WTC11 (cell line): ENCODE measurements around the gene DACT3. TPM values are rescaled to one million over a fixed set of nuclear protein-coding genes. Genes with fewer than 3 reads are reported as not detected.
A peak's percentile ranks its signal among the peaks of the same experiment; 100 is the strongest.

Source experiments
- ATAC-seq: fragments of 200-7000 bp; cut with Tn5 transposase; 2 replicates; pipeline ENCODE4 v1.10.0; 2021; ENCODE audit warnings: mild to moderate bottlenecking, moderate library complexity
- CTCF ChIA-PET: fragments of 300-600 bp; sonication (Branson Sonifier 250); formaldehyde crosslinking; loops from one replicate; lab custom pipeline; 2021; ENCODE audit warnings: antibody characterized with exemption; lab: Charles Lee
- POLR2A ChIA-PET: fragments of 350-600 bp; sonication (Branson Sonifier 250); formaldehyde crosslinking; loops from one replicate; lab custom pipeline; 2021; ENCODE audit warnings: antibody characterized with exemption; lab: Charles Lee
- DNase-seq: peaks from one replicate; pipeline ENCODE4 v3.0.0; 2021; ENCODE audit warnings: low spot score
- H3K27ac Mint-ChIP-seq: 2 replicates; pipeline ENCODE4 v1.8.0; 2021; ENCODE audit warnings: mixed read lengths
- H3K27me3 Mint-ChIP-seq: 2 replicates; pipeline ENCODE4 v1.8.0; 2021; ENCODE audit warnings: low read depth, mild to moderate bottlenecking, moderate library complexity, mixed read lengths
- H3K36me3 Mint-ChIP-seq: 2 replicates; pipeline ENCODE4 v1.8.0; 2021; ENCODE audit warnings: mixed read lengths
- H3K4me1 Mint-ChIP-seq: 2 replicates; pipeline ENCODE4 v1.8.0; 2022; ENCODE audit warnings: mixed read lengths
- H3K4me3 Mint-ChIP-seq: 2 replicates; pipeline ENCODE4 v1.8.0; 2021; ENCODE audit warnings: mild to moderate bottlenecking, moderate library complexity, mixed read lengths
- H3K9me3 Mint-ChIP-seq: 2 replicates; pipeline ENCODE4 v1.8.0; 2021; ENCODE audit warnings: mixed read lengths
- CBFB ChIP-seq: sonication (generic); formaldehyde crosslinking; IDR thresholded peaks from 2 replicates; pipeline ENCODE4 v1.8.1; 2022; ENCODE audit warnings: mild to moderate bottlenecking, low read depth, missing genetic modification reagents
- FOXK1 ChIP-seq: sonication (generic); formaldehyde crosslinking; IDR thresholded peaks from 2 replicates; pipeline ENCODE4 v1.8.0; 2022; ENCODE audit warnings: mild to moderate bottlenecking, moderate library complexity, missing genetic modification reagents
- GABPB1 ChIP-seq: sonication (generic); formaldehyde crosslinking; IDR thresholded peaks from 2 replicates; pipeline ENCODE4 v1.8.1; 2023; ENCODE audit warnings: mild to moderate bottlenecking, missing genetic modification reagents
- JUN ChIP-seq: sonication (generic); formaldehyde crosslinking; IDR thresholded peaks from 2 replicates; pipeline ENCODE4 v1.8.0; 2023; ENCODE audit warnings: mild to moderate bottlenecking, missing genetic modification reagents
- NFE2L1 ChIP-seq: sonication (generic); formaldehyde crosslinking; IDR thresholded peaks from 2 replicates; pipeline ENCODE4 v1.8.1; 2023; ENCODE audit warnings: missing genetic modification reagents
- NFYB ChIP-seq: sonication (generic); formaldehyde crosslinking; conservative IDR thresholded peaks from 2 replicates; pipeline ENCODE4 v1.8.0; 2022; ENCODE audit warnings: low read depth, missing genetic modification reagents
- SP1 ChIP-seq: sonication (generic); formaldehyde crosslinking; conservative IDR thresholded peaks from 2 replicates; pipeline ENCODE4 v1.8.1; 2022; ENCODE audit warnings: missing genetic modification reagents
- TEAD1 ChIP-seq: sonication (generic); formaldehyde crosslinking; IDR thresholded peaks from 2 replicates; pipeline ENCODE4 v1.8.0; 2022; ENCODE audit warnings: mild to moderate bottlenecking, missing genetic modification reagents
- ZNF121 ChIP-seq: sonication (generic); formaldehyde crosslinking; IDR thresholded peaks from 2 replicates; pipeline ENCODE4 v1.8.0; 2023; ENCODE audit warnings: missing genetic modification reagents
- ZNF317 ChIP-seq: sonication (generic); formaldehyde crosslinking; IDR thresholded peaks from 2 replicates; pipeline ENCODE4 v1.8.1; 2023; ENCODE audit warnings: low read depth, mild to moderate bottlenecking, moderate library complexity, missing genetic modification reagents, borderline replicate concordance
- ZNF671 ChIP-seq: fragments of 250-450 bp; sonication (Bioruptor Pico); IDR thresholded peaks from 2 replicates; pipeline ENCODE4 v1.8.0; 2021; ENCODE audit warnings: mild to moderate bottlenecking
- total RNA-seq: library from RNA; stranded (reverse); gene quantifications from 3 replicates; pipeline ENCODE4 v1.2.3, GENCODE V29; 2021
- TF ChIP-seq, protein P1 (sequence below): fragments of 200-600 bp; IDR thresholded peaks from 2 replicates; pipeline ENCODE4 v1.8.0; 2022; ENCODE audit warnings: antibody characterized with exemption
- TF ChIP-seq, protein P2 (sequence below): fragments of 250-450 bp; sonication (Bioruptor Pico); IDR thresholded peaks from 2 replicates; pipeline ENCODE4 v1.9.0; 2021; ENCODE audit warnings: mild to moderate bottlenecking
- TF ChIP-seq, protein P3 (sequence below): sonication (generic); formaldehyde crosslinking; IDR thresholded peaks from 2 replicates; pipeline ENCODE4 v1.8.1; 2022; ENCODE audit warnings: low read depth, mild to moderate bottlenecking, moderate library complexity, missing genetic modification reagents, borderline replicate concordance
- TF ChIP-seq, protein P4 (sequence below): sonication (generic); formaldehyde crosslinking; IDR thresholded peaks from 2 replicates; pipeline ENCODE4 v1.8.1; 2023; ENCODE audit warnings: mild to moderate bottlenecking, missing genetic modification reagents
- TF ChIP-seq, protein P5 (sequence below): sonication (generic); formaldehyde crosslinking; conservative IDR thresholded peaks from 2 replicates; pipeline ENCODE4 v1.8.1; 2022; ENCODE audit warnings: mild to moderate bottlenecking, missing genetic modification reagents
- TF ChIP-seq, protein P6 (sequence below): sonication (generic); formaldehyde crosslinking; IDR thresholded peaks from 2 replicates; pipeline ENCODE4 v1.8.0; 2022; ENCODE audit warnings: mild to moderate bottlenecking, missing genetic modification reagents
- TF ChIP-seq, protein P7 (sequence below): fragments of 250-450 bp; sonication (Bioruptor Pico); IDR thresholded peaks from 2 replicates; pipeline ENCODE4 v1.8.0; 2021; ENCODE audit warnings: mild to moderate bottlenecking
- TF ChIP-seq, protein P8 (sequence below): sonication (generic); formaldehyde crosslinking; IDR thresholded peaks from 2 replicates; pipeline ENCODE4 v1.8.0; 2023; ENCODE audit warnings: missing genetic modification reagents
- TF ChIP-seq, protein P9 (sequence below): fragments of 250-450 bp; sonication (Bioruptor Pico); IDR thresholded peaks from 2 replicates; pipeline ENCODE4 v1.9.0; 2021; ENCODE audit warnings: mild to moderate bottlenecking
- TF ChIP-seq, protein P10 (sequence below): sonication (generic); formaldehyde crosslinking; IDR thresholded peaks from 2 replicates; pipeline ENCODE4 v1.8.0; 2023; ENCODE audit warnings: missing genetic modification reagents, mild to moderate bottlenecking, borderline replicate concordance

The DACT3 gene
- total RNA-seq, 1 experiment from 2014 or later, result 1.9 TPM

DNA sequence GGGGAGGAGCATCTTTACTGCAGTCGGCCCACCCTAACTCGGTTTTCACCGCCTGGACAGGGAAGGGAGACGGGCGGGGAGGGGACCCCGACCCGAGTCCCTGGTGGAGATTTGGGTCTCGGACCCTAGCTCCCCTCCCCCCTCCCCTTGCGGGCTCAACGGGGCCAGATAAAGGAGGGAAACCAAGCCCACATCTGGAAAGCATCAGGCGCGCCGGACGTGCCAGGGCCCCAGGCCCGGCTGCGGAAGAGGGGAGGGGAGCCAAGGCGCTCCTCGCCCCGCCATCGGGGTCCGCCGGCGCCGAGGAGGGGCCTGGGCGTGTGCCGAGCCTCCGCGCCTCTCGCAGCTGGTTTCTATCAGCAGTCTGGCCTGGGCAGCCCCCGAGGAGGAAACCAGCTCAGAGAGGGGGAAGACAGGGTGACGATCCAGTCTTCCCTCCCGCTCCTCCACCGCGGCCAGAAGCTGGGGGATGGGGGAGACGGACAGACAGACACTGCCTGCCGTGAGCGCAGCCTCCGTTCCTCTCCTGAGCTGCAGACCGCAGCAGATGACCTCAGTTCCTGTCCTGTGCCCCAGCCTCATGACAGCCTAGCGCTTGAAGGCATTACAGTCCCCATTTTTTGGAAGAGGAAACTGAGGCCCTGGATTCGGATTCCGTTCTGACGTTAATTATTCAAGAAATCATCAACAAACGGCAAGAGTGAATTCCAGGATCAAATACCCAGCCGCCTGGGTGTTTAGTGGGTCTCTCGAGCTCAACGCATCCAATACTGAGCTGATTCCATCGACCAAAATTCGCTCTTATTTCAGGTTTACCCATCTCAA, 21.4 kb downstream of the DACT3 start:
- H3K36me3 Mint-ChIP-seq, result no peaks in the 10 kb centered on the region
- ChIA-PET POLR2A (interaction anchor here (0.5 kb wide), 1 partner anchor 423 kb away, joined by 3 read pairs; no protein-coding TSS in a partner anchor), CTCF (interaction anchor here (0.9 to 1.1 kb wide), 6 partner anchors 11 to 623 kb away, joined by 3 to 5 read pairs (median 4); no protein-coding TSS in a partner anchor)
- peak; percentile 42 for ATAC-seq
- peaks cover 57% of the 10 kb centered on the region for H3K27me3 Mint-ChIP-seq
- no peak overlapping the region for H3K27ac Mint-ChIP-seq
- H3K9me3 Mint-ChIP-seq, result no peaks in the 10 kb centered on the region
- DNase-seq, result no peak
- H3K4me3 Mint-ChIP-seq, result no peak overlapping the region
- peaks cover 11% of the 10 kb centered on the region for H3K4me1 Mint-ChIP-seq
- TF ChIP-seq ZNF317 (CRISPR knock-in tag) (no peak), ZNF121 (peak; percentile 80), GABPB1 (no peak), CBFB (CRISPR knock-in tag) (no peak), NFYB (CRISPR knock-in tag) (peak; percentile 23; the same call in 1 of the 2 replicates), FOXK1 (CRISPR knock-in tag) (peak; percentile 70; the same call in 1 of the 2 replicates), ZNF671 (no peak), NFE2L1 (CRISPR knock-in tag) (0 out of 2 replicates have a peak, but pooled peaks have one; percentile 59), TEAD1 (no peak), SP1 (peak; percentile 52; the same call in 1 of the 2 replicates), JUN (CRISPR knock-in tag) (no peak)
- TF ChIP-seq, protein P1, sequence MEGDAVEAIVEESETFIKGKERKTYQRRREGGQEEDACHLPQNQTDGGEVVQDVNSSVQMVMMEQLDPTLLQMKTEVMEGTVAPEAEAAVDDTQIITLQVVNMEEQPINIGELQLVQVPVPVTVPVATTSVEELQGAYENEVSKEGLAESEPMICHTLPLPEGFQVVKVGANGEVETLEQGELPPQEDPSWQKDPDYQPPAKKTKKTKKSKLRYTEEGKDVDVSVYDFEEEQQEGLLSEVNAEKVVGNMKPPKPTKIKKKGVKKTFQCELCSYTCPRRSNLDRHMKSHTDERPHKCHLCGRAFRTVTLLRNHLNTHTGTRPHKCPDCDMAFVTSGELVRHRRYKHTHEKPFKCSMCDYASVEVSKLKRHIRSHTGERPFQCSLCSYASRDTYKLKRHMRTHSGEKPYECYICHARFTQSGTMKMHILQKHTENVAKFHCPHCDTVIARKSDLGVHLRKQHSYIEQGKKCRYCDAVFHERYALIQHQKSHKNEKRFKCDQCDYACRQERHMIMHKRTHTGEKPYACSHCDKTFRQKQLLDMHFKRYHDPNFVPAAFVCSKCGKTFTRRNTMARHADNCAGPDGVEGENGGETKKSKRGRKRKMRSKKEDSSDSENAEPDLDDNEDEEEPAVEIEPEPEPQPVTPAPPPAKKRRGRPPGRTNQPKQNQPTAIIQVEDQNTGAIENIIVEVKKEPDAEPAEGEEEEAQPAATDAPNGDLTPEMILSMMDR, result no peak
- TF ChIP-seq, protein P2, sequence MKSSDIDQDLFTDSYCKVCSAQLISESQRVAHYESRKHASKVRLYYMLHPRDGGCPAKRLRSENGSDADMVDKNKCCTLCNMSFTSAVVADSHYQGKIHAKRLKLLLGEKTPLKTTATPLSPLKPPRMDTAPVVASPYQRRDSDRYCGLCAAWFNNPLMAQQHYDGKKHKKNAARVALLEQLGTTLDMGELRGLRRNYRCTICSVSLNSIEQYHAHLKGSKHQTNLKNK (CRISPR knock-in tag), result no peak
- TF ChIP-seq, protein P3, sequence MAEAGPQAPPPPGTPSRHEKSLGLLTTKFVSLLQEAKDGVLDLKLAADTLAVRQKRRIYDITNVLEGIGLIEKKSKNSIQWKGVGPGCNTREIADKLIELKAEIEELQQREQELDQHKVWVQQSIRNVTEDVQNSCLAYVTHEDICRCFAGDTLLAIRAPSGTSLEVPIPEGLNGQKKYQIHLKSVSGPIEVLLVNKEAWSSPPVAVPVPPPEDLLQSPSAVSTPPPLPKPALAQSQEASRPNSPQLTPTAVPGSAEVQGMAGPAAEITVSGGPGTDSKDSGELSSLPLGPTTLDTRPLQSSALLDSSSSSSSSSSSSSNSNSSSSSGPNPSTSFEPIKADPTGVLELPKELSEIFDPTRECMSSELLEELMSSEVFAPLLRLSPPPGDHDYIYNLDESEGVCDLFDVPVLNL, result no peak
- TF ChIP-seq, protein P4, sequence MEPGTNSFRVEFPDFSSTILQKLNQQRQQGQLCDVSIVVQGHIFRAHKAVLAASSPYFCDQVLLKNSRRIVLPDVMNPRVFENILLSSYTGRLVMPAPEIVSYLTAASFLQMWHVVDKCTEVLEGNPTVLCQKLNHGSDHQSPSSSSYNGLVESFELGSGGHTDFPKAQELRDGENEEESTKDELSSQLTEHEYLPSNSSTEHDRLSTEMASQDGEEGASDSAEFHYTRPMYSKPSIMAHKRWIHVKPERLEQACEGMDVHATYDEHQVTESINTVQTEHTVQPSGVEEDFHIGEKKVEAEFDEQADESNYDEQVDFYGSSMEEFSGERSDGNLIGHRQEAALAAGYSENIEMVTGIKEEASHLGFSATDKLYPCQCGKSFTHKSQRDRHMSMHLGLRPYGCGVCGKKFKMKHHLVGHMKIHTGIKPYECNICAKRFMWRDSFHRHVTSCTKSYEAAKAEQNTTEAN (CRISPR knock-in tag), result peak; percentile 44; the same call in 1 of the 2 replicates
- TF ChIP-seq, protein P5, sequence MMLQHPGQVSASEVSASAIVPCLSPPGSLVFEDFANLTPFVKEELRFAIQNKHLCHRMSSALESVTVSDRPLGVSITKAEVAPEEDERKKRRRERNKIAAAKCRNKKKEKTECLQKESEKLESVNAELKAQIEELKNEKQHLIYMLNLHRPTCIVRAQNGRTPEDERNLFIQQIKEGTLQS (CRISPR knock-in tag), result no peak
- TF ChIP-seq, protein P6, sequence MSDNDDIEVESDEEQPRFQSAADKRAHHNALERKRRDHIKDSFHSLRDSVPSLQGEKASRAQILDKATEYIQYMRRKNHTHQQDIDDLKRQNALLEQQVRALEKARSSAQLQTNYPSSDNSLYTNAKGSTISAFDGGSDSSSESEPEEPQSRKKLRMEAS (CRISPR knock-in tag), result peak; percentile 75
- TF ChIP-seq, protein P7, sequence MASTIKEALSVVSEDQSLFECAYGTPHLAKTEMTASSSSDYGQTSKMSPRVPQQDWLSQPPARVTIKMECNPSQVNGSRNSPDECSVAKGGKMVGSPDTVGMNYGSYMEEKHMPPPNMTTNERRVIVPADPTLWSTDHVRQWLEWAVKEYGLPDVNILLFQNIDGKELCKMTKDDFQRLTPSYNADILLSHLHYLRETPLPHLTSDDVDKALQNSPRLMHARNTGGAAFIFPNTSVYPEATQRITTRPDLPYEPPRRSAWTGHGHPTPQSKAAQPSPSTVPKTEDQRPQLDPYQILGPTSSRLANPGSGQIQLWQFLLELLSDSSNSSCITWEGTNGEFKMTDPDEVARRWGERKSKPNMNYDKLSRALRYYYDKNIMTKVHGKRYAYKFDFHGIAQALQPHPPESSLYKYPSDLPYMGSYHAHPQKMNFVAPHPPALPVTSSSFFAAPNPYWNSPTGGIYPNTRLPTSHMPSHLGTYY (CRISPR knock-in tag), result no peak
- TF ChIP-seq, protein P8, sequence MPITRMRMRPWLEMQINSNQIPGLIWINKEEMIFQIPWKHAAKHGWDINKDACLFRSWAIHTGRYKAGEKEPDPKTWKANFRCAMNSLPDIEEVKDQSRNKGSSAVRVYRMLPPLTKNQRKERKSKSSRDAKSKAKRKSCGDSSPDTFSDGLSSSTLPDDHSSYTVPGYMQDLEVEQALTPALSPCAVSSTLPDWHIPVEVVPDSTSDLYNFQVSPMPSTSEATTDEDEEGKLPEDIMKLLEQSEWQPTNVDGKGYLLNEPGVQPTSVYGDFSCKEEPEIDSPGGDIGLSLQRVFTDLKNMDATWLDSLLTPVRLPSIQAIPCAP, result no peak
- TF ChIP-seq, protein P9, sequence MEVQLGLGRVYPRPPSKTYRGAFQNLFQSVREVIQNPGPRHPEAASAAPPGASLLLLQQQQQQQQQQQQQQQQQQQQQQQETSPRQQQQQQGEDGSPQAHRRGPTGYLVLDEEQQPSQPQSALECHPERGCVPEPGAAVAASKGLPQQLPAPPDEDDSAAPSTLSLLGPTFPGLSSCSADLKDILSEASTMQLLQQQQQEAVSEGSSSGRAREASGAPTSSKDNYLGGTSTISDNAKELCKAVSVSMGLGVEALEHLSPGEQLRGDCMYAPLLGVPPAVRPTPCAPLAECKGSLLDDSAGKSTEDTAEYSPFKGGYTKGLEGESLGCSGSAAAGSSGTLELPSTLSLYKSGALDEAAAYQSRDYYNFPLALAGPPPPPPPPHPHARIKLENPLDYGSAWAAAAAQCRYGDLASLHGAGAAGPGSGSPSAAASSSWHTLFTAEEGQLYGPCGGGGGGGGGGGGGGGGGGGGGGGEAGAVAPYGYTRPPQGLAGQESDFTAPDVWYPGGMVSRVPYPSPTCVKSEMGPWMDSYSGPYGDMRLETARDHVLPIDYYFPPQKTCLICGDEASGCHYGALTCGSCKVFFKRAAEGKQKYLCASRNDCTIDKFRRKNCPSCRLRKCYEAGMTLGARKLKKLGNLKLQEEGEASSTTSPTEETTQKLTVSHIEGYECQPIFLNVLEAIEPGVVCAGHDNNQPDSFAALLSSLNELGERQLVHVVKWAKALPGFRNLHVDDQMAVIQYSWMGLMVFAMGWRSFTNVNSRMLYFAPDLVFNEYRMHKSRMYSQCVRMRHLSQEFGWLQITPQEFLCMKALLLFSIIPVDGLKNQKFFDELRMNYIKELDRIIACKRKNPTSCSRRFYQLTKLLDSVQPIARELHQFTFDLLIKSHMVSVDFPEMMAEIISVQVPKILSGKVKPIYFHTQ (CRISPR knock-in tag), result no peak
- TF ChIP-seq, protein P10, sequence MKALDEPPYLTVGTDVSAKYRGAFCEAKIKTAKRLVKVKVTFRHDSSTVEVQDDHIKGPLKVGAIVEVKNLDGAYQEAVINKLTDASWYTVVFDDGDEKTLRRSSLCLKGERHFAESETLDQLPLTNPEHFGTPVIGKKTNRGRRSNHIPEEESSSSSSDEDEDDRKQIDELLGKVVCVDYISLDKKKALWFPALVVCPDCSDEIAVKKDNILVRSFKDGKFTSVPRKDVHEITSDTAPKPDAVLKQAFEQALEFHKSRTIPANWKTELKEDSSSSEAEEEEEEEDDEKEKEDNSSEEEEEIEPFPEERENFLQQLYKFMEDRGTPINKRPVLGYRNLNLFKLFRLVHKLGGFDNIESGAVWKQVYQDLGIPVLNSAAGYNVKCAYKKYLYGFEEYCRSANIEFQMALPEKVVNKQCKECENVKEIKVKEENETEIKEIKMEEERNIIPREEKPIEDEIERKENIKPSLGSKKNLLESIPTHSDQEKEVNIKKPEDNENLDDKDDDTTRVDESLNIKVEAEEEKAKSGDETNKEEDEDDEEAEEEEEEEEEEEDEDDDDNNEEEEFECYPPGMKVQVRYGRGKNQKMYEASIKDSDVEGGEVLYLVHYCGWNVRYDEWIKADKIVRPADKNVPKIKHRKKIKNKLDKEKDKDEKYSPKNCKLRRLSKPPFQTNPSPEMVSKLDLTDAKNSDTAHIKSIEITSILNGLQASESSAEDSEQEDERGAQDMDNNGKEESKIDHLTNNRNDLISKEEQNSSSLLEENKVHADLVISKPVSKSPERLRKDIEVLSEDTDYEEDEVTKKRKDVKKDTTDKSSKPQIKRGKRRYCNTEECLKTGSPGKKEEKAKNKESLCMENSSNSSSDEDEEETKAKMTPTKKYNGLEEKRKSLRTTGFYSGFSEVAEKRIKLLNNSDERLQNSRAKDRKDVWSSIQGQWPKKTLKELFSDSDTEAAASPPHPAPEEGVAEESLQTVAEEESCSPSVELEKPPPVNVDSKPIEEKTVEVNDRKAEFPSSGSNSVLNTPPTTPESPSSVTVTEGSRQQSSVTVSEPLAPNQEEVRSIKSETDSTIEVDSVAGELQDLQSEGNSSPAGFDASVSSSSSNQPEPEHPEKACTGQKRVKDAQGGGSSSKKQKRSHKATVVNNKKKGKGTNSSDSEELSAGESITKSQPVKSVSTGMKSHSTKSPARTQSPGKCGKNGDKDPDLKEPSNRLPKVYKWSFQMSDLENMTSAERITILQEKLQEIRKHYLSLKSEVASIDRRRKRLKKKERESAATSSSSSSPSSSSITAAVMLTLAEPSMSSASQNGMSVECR (CRISPR knock-in tag), result 0 out of 2 replicates have a peak, but pooled peaks have one; percentile 9
